HCT116 (cell line): ENCODE data around the gene UXS1. TPM values are rescaled to one million over a fixed set of nuclear protein-coding genes. Genes with fewer than 3 reads are reported as not detected.

ENCODE experiments used
- ATAC-seq: fragments of 200-7000 bp; cut with Tn5 transposase; 2 replicates; pipeline ENCODE4 v1.9.1; 2020; ENCODE audit warnings: mild to moderate bottlenecking, moderate library complexity
- BruUV-seq: library from RNA; stranded (reverse); fragments of 400-500 nt; replicated peaks from 2 replicates; lab custom pipeline; 2021; lab: Mats Ljungman, UMichigan
- CTCF ChIA-PET: fragments of 300-600 bp; sonication (Branson Sonifier 250); formaldehyde crosslinking; loops from one replicate; lab custom pipeline; 2021; ENCODE audit warnings: antibody characterized with exemption; lab: Charles Lee
- POLR2A ChIA-PET: fragments of 300-600, 350-600 bp; sonication (Branson Sonifier 250); formaldehyde crosslinking; loops from one replicate; lab custom pipeline; 2021; ENCODE audit warnings: antibody characterized with exemption; lab: Charles Lee
- RAD21 ChIA-PET, 2 experiments: fragments of 300-600 bp; sonication (Branson Sonifier 250); formaldehyde crosslinking; loops; one replicate each; lab custom pipeline; 2023; ENCODE audit warnings: low total read pairs in 2 of 2; ENCODE audit not compliant: uncharacterized antibody in 2 of 2, unreplicated experiment in 2 of 2, low non-redundant PET in 1 of 2; lab: Charles Lee
- DNase-seq: peaks from one replicate; pipeline ENCODE4 v3.0.0-alpha.2; 2010; ENCODE audit warnings: low read depth, low spot score
- H2AFZ ChIP-seq: fragments of 200-600 bp; shearing (Covaris generic), sonication (generic); 2 replicates; pipeline ENCODE4 v1.6.1; 2017; ENCODE audit warnings: low read depth, mixed run types, mixed read lengths, antibody characterized with exemption, low read length; ENCODE audit not compliant: poor library complexity, severe bottlenecking
- H3K27ac ChIP-seq: 2 replicates; pipeline ENCODE4 v1.5.1; 2012; ENCODE audit warnings: low read depth, low read length
- H3K27me3 ChIP-seq: fragments of 200-600 bp; sonication (generic); 2 replicates; pipeline ENCODE4 v1.6.1; 2016; ENCODE audit warnings: mixed run types, low read length, mixed read lengths; ENCODE audit not compliant: insufficient read depth
- H3K36me3 ChIP-seq, 2 experiments: fragments of 200-500 bp in 1 of 2; fragments of 200-600 bp in 1 of 2; sonication (Bioruptor generic) in 1 of 2; sonication (generic) in 1 of 2; 2 replicates each; pipeline versions ENCODE4 v1.5.1 to v1.6.1; 2014 to 2016; ENCODE audit warnings: low read length in 2 of 2, inconsistent platforms in 1 of 2, mixed read lengths in 1 of 2, mixed run types in 1 of 2; ENCODE audit not compliant: insufficient read depth in 2 of 2, control insufficient read depth in 1 of 2
- H3K4me1 ChIP-seq, 2 experiments: fragments of 200-600 bp in 1 of 2; sonication (generic) in 1 of 2; 2 replicates each; pipeline versions ENCODE4 v1.5.1 to v1.6.1; 2012 to 2017; ENCODE audit warnings: low read length in 2 of 2, inconsistent platforms in 1 of 2, mild to moderate bottlenecking in 1 of 2, mixed read lengths in 1 of 2, mixed run types in 1 of 2, moderate library complexity in 1 of 2; ENCODE audit not compliant: insufficient read depth in 2 of 2, control insufficient read depth in 1 of 2
- H3K4me2 ChIP-seq: fragments of 200-600 bp; sonication (generic); 2 replicates; pipeline ENCODE4 v1.6.1; 2017; ENCODE audit warnings: mixed run types, low read length, mixed read lengths
- H3K4me3 ChIP-seq, 2 experiments: fragments of 200-600 bp in 1 of 2; sonication (generic) in 1 of 2; replicated peaks in 1 of 2; 2 replicates each; pipeline ENCODE4 v1.5.1; 2011 to 2016; ENCODE audit warnings: low read length in 2 of 2, control low read depth in 1 of 2, low read depth in 1 of 2, mild to moderate bottlenecking in 1 of 2, mixed read lengths in 1 of 2, mixed run types in 1 of 2
- H3K79me2 ChIP-seq: fragments of 200-600 bp; sonication (generic); 2 replicates; pipeline ENCODE4 v1.6.1; 2017; ENCODE audit warnings: mild to moderate bottlenecking, mixed run types, low read length, moderate library complexity, mixed read lengths; ENCODE audit not compliant: insufficient read depth
- H3K9ac ChIP-seq: fragments of 200-600 bp; sonication (generic); 2 replicates; pipeline ENCODE4 v1.6.1; 2016; ENCODE audit warnings: low read length, mixed read lengths
- H3K9me2 ChIP-seq: fragments of 200-600 bp; sonication (generic), shearing (Covaris generic); 2 replicates; pipeline ENCODE4 v1.6.1; 2017; ENCODE audit warnings: mixed run types, mild to moderate bottlenecking, moderate library complexity; ENCODE audit not compliant: insufficient read depth
- H3K9me3 ChIP-seq, 2 experiments: fragments of 200-500 bp in 1 of 2; fragments of 200-600 bp in 1 of 2; sonication (Bioruptor generic) in 1 of 2; sonication (generic) in 1 of 2; 2 replicates each; pipeline ENCODE4 v1.6.1; 2014 to 2017; ENCODE audit warnings: low read length in 2 of 2, mixed read lengths in 2 of 2, inconsistent platforms in 1 of 2, low read depth in 1 of 2, mild to moderate bottlenecking in 1 of 2, mixed run types in 1 of 2, moderate library complexity in 1 of 2; ENCODE audit not compliant: control insufficient read depth in 1 of 2, insufficient read depth in 1 of 2
- H4K20me1 ChIP-seq: fragments of 200-600 bp; sonication (generic), shearing (Covaris generic); 2 replicates; pipeline ENCODE4 v1.6.1; 2017; ENCODE audit warnings: mixed run types, mild to moderate bottlenecking, moderate library complexity; ENCODE audit not compliant: insufficient read depth
- ATF3 ChIP-seq: IDR thresholded peaks from 2 replicates; pipeline ENCODE4 v1.6.1; 2012
- CEBPB ChIP-seq: IDR thresholded peaks from 2 replicates; pipeline ENCODE4 v1.6.1; 2012; ENCODE audit warnings: low read depth
- EZH2 ChIP-seq: fragments of 200-600 bp; sonication (generic); IDR thresholded peaks from 2 replicates; pipeline ENCODE4 v1.6.1; 2017; ENCODE audit warnings: antibody characterized with exemption, mixed run types
- JUND ChIP-seq: IDR thresholded peaks from 2 replicates; pipeline ENCODE4 v1.6.1; 2012
- MAX ChIP-seq: IDR thresholded peaks from 2 replicates; pipeline ENCODE4 v1.6.1; 2012
- REST ChIP-seq: IDR thresholded peaks from 2 replicates; pipeline ENCODE4 v1.6.1; 2012; ENCODE audit warnings: low read depth
- SP1 ChIP-seq: IDR thresholded peaks from 2 replicates; pipeline ENCODE4 v1.6.1; 2012; ENCODE audit warnings: low read depth
- TCF7L2 ChIP-seq: IDR thresholded peaks from 2 replicates; pipeline ENCODE4 v1.7.0; 2011; ENCODE audit warnings: borderline replicate concordance, inconsistent platforms; ENCODE audit not compliant: insufficient read depth, insufficient read length; ENCODE audit errors: extremely low read depth
- intact Hi-C: fragments of 100-400 bp; cut with micrococcal nuclease; formaldehyde crosslinking; loops from 2 replicates; pipeline ENCODE4 v1.10.0; 2022
- total RNA-seq: library from RNA; stranded (reverse); gene quantifications from one replicate; pipeline ENCODE4 v1.2.1, GENCODE V29; 2021; ENCODE audit not compliant: unreplicated experiment

Gene UXS1
- total RNA-seq, 1 experiment from 2014 or later, result 45.7 TPM

- Histone ChIP-seq H3K4me2 (no peak overlapping the region), H3K4me3 (no peak overlapping the region), H3K9me2 (no peaks in the 10 kb centered on the region), H3K27ac (no peak overlapping the region), H4K20me1 (0 out of 2 replicates have a peak, but pooled peaks cover 2% of the 10 kb centered on the region), H3K79me2 (peaks cover 61% of the 10 kb centered on the region), H2AFZ (no peak overlapping the region), H3K9ac (no peak overlapping the region), H3K9me3 (no peaks in the 10 kb centered on the region), H3K36me3 (no peaks in the 10 kb centered on the region), H3K27me3 (no peaks in the 10 kb centered on the region), H3K4me1 (no peaks in the 10 kb centered on the region)
- ChIA-PET POLR2A (no interaction called here), CTCF (no interaction called here), RAD21 (no interaction called here)
- no TSS peak for BruUV-seq
- no peak for ATAC-seq
- intact Hi-C loops, result no loop called here
- no peak for TF ChIP-seq ATF3
- no peak for TF ChIP-seq REST
- TF ChIP-seq JUND, result no peak
- no peak for TF ChIP-seq TCF7L2
- TF ChIP-seq SP1, result no peak
- TF ChIP-seq CEBPB, result no peak
- no peak for TF ChIP-seq EZH2
- TF ChIP-seq MAX, result no peak
- no peak for DNase-seq
These were observed 21.5 kb downstream of the UXS1 start for GRCh38 chr2:106172649-106173048.
